Fibroblast of pulmonary artery (primary cell): ENCODE data around the gene CPD.

Source experiments
- DNase-seq: peaks from one replicate; pipeline ENCODE4 v3.0.0-alpha.2; 2010; ENCODE audit warnings: low read depth
- H3K4me3 ChIP-seq: replicated peaks from 2 replicates; pipeline ENCODE4 v1.5.1; 2011; ENCODE audit warnings: low read depth, mild to moderate bottlenecking, control low read depth, low read length, moderate library complexity
- CTCF ChIP-seq: IDR thresholded peaks from 2 replicates; pipeline ENCODE4 v1.5.1; 2011; ENCODE audit warnings: mild to moderate bottlenecking, control low read depth, low read length, inconsistent platforms; ENCODE audit errors: missing control alignments

CPD gene

GRCh38 chr17:30378825-30379302 lies at the start of gene CPD:
Gene CPD (plus strand): TSS chr17:30378927. CDS start chr17:30378981, 54 bp downstream.
- TF ChIP-seq CTCF, result no peak
- H3K4me3 ChIP-seq, result peak within 1 kb of the TSS; percentile 77
- DNase-seq, result peak; percentile 95

GRCh38 chr17:30332057-30332542 lies 46.6 kb upstream of the CPD start:
- peak; percentile 21 for DNase-seq
- H3K4me3 ChIP-seq, result no peak overlapping the region
- no peak for TF ChIP-seq CTCF

- TF ChIP-seq CTCF, result no peak
- no peak for DNase-seq
- H3K4me3 ChIP-seq, result no peak within 1 kb of the TSS
Measured at GRCh38 chr17:30333503-30334360, 45.0 kb upstream of the CPD start, which contains the start of gene TMIGD1. Gene TMIGD1 (minus strand): TSS chr17:30334057. CDS start chr17:30332133, 1,924 bp downstream.

- no peak for DNase-seq
- no peak overlapping the region for H3K4me3 ChIP-seq
- no peak for TF ChIP-seq CTCF
Measured at GRCh38 chr17:30334421-30334820, 44.3 kb upstream of the CPD start.

GRCh38 chr17:30336369-30337171 lies 42.2 kb upstream of the CPD start:
- peak; percentile 66 for DNase-seq
- peak; percentile 50 for TF ChIP-seq CTCF

GRCh38 chr17:30337393-30337999 lies 41.2 kb upstream of the CPD start:
- no peak for TF ChIP-seq CTCF
- no peak for DNase-seq
- no peak overlapping the region for H3K4me3 ChIP-seq

More at GRCh38 chr17:30336369-30337171, 42.2 kb upstream of the CPD start:
- H3K4me3 ChIP-seq, result no peak overlapping the region
